HFF-Myc (cell line): ENCODE measurements around the gene HNRNPA2B1.

Experiments used
- DNase-seq: peaks from one replicate; pipeline ENCODE4 v3.0.0-alpha.2; 2011; ENCODE audit warnings: low read depth; ENCODE audit errors: extremely low read depth
- H3K4me3 ChIP-seq: replicated peaks from 2 replicates; pipeline ENCODE4 v1.5.1; 2011; ENCODE audit warnings: low read depth, mild to moderate bottlenecking, control low read depth, low read length
- TF ChIP-seq, protein P1 (sequence below): IDR thresholded peaks from 2 replicates; pipeline ENCODE4 v1.5.1; 2012; ENCODE audit warnings: mild to moderate bottlenecking, low read depth, low read length, control low read depth; ENCODE audit errors: missing control alignments

The HNRNPA2B1 gene

DNA sequence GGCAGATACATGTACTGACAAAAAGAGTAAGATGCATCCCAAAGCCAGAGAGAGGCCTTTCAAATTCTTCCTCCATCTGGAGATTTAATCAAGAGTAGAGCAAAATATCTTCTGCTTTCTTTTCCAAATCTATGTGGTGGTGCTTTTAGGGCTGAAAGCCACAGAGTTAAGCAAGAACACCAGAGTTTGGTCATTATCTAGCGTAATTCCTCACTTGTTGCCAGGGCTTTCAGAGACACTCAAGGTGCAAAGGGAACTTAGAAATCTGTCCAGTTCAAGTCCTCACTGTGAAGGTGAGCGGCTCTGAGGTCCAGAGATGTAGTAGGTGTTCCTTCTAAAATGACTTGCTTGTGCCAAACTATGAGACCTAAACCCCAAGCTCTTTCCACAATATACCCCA lies 59.5 kb downstream of the HNRNPA2B1 start:
- TF ChIP-seq, protein P1, sequence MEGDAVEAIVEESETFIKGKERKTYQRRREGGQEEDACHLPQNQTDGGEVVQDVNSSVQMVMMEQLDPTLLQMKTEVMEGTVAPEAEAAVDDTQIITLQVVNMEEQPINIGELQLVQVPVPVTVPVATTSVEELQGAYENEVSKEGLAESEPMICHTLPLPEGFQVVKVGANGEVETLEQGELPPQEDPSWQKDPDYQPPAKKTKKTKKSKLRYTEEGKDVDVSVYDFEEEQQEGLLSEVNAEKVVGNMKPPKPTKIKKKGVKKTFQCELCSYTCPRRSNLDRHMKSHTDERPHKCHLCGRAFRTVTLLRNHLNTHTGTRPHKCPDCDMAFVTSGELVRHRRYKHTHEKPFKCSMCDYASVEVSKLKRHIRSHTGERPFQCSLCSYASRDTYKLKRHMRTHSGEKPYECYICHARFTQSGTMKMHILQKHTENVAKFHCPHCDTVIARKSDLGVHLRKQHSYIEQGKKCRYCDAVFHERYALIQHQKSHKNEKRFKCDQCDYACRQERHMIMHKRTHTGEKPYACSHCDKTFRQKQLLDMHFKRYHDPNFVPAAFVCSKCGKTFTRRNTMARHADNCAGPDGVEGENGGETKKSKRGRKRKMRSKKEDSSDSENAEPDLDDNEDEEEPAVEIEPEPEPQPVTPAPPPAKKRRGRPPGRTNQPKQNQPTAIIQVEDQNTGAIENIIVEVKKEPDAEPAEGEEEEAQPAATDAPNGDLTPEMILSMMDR = no peak

DNA sequence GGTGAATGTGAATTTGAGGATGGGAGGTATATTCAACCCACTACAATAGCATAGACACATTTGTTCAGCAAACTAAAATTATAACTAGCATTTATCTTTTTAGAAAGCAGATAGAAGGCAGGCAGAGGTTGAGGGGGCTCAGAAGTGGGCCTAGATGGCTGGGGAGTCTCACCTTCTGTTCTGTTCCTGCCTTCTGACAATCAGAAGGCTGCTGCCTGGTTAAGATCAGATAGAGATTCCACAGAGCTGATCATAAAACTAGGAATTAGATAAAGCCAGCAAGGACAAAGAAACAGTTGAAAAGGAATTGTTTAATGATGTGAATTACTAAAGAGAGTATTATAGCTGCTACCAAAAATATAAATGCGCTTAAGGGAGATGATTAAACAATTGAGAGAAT lies 60.2 kb downstream of the HNRNPA2B1 start:
- DNase-seq = no peak
- TF ChIP-seq, protein P1 = no peak
- no peak overlapping the region for H3K4me3 ChIP-seq

More for the DNA sequence above, 59.5 kb downstream of the HNRNPA2B1 start:
- no peak overlapping the region for H3K4me3 ChIP-seq
- no peak for DNase-seq
